ENCODE results near the gene EPB41L5.

EPB41L5 gene

GRCh38 chr2:120225549-120226065 is 212.7 kb downstream of the EPB41L5 start:
- DNase-seq (ENCODE audit: low spot score), result no peak

GRCh38 chr2:120226316-120226715 is 213.4 kb downstream of the EPB41L5 start:
- no peak for DNase-seq (ENCODE audit: low spot score)

DNA sequence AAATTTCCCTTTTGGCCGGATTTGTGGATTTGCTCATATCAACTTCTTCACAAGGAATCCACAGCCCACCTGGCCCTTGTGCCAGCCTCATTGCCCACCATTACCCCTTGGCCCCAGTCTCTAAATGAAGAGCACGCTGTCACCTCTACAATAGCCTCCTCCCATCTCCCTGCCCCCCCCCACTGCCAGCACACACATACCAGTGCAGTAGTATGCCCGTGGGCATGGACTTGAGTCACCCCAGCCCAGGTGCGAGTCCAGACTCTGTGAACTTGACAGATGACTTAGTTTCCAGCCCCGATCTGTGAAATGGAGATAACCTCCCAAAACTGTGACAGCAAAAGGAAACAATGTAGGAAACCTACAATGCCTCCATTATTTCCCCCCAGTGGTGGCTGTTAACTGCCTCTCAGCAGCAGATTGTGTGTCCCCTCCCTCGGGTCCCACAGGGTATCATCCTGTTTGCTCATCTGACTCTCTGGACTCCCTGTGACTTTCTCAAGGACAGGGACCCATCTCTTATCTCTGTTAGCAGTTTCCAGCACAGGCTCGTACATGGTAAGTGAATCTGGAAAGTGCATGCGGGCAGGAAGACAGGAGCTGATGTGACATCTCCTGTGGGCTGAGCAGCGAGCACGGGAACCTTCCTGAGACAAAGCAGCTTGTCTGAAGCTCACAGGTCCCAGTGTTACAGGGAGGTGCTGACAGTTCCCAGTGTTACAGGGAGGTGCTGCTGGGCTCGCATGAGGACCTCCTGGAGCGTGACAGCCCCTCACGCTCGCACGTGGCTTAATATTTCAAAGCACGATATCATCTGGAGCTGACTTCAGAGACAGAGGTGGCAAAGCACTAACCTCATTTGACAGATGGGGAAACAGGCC is 214.5 kb downstream of the EPB41L5 start:
- no peak for DNase-seq (ENCODE audit: low spot score)

DNA sequence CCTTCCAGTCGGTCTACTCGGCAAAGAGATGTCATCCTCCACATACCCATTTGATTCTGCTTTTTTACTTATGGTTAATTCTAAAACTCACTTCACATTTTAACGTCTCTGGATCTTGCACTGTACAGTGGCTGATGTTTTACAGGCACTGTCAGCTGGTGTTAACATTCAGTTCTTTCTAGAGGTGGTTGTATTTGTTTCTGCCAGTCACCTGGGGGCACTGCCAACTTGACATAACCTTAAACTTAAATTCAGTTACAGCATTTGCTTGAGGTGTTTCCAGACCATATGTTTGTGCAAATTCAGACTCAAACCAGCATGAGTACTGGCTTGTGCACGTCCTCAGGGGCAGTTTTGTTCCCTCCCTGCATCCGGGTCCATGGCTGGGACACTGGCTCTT is 215.6 kb downstream of the EPB41L5 start:
- DNase-seq (ENCODE audit: low spot score), result no peak

Measured in activated CD4-positive, alpha-beta T cell treated with anti-CD3 and anti-CD28 coated beads, Interleukin-2, Interleukin-4, amounts not matched to agents 100 ng/mL and 50 ng/mL, durations not matched to agents 16 hours and 8 hours (primary cell).